ENCODE results near the gene SCMH1. TPM values are rescaled to one million over a fixed set of nuclear protein-coding genes. Genes with fewer than 3 reads are reported as not detected.

The SCMH1 gene
- 21.1 and 27.1 TPM in 2 replicates for total RNA-seq (2014; rRNA removed; shearing (Covaris generic))

DNA sequence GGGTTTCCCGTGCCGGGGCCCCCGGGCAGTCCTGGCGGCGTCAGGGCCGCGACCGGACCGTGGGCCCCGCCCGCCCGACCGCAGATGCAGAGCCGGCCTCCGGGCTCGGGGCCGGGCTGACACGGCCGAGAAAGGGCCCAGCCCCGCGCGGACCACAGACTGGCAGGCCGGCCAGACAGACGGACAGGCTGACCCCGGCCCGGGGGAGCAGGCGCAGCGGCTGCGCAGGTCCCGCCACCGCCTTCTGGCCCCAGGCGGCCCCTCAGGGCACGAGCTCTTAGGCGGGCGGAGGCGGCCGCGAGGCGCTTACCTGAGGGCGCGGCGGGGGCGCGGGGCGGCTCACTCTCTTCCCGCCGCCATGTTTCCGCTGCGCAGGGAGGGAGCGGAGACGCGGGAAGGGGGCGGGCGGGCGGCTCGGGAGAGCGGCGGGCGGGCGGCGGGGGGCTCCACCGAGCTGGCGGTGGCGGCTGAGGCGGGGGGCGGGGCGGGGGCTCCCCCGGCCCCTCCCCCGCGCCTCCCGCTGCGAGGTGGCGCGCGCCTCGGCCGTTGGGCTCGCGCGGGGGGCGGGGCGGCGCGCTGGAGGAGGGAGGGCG, at the start of gene SCMH1:
Gene SCMH1 (minus strand): TSS at position 558 of the 593 bp plus-strand sequence. CDS start 56,173 bp downstream, outside the sequence.
- DNase-seq = peak; percentile 97
- Histone ChIP-seq H3K36me3 (replicated peaks; ENCODE audit: control insufficient read depth, insufficient read depth, low read length) (no peaks in the 10 kb centered on the region), H3K4me3 (ENCODE audit: insufficient read depth, low read depth, low read length) (peak within 1 kb of the TSS; percentile 80), H3K27me3 (ENCODE audit: control insufficient read depth, insufficient read depth, low read length) (peaks cover 5% of the 10 kb centered on the region; the same call in 1 of the 2 replicates)

DNA sequence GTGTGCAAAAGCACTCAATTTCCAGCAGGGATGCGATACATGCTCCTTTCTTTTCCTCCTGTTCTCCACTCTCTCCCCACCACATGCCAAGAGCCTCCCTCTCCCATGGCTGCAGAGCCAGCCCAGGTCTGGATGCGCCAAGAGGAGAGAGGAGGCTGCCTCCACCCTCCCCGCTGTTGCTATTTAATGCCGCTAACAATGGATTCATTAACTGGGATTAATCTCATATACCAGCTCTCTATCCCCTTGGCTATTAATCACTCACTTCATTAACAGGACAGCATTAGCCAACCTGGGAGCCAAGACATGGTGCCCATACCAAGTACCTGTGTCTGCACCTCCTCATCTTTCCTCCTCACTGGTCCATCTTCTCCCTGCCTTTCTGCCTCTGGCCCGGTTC, 49.1 kb upstream of the SCMH1 start:
- Histone ChIP-seq H3K27me3 (ENCODE audit: control insufficient read depth, insufficient read depth, low read length) (peaks cover 4% of the 10 kb centered on the region; the same call in 1 of the 2 replicates), H3K4me3 (ENCODE audit: insufficient read depth, low read depth, low read length) (no peak overlapping the region), H3K36me3 (replicated peaks; ENCODE audit: control insufficient read depth, insufficient read depth, low read length) (no peaks in the 10 kb centered on the region)
- DNase-seq = no peak

DNA sequence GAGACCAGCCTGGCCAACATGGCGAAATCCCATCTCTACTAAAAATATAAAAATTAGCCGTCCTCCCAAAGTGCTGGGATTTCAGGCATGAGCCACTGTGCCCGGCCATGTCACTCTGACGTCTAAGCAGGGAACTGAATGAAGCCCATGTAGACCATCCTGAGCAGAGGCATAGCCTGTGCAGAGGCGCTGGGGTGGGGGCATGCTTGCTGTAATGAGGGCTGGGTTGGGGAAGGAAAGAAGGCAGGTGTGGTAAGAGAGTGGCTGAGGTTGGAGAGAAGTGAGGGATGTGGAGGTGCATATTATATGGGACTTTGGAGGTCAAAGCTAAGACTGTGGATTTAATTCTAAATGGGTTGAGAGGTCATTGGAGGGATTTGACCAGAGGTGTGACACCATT, 47.1 kb upstream of the SCMH1 start:
- no peak overlapping the region for H3K4me3 ChIP-seq (ENCODE audit: insufficient read depth, low read depth, low read length)
- H3K36me3 ChIP-seq (replicated peaks; ENCODE audit: control insufficient read depth, insufficient read depth, low read length) = no peaks in the 10 kb centered on the region
- DNase-seq = no peak
- H3K27me3 ChIP-seq (ENCODE audit: control insufficient read depth, insufficient read depth, low read length) = peaks cover 7% of the 10 kb centered on the region

DNA sequence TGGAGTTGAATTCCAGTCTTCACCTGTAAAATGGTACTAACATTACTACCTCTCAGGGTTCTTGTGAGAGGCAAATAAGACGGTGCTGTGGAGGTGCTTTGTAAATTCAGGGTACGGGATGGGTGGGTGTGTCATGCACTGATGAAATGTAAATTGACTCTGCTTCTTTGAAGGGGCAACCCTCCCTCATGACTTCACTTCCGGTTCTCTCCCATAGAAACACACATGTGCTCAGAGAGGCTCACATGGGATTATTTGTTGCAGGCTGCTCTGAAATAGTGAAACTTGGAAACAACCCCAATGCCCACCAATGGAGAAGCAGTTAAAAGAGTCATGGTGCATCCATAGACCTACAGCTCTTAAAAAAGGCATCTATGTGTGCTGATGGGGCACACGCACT, 44.9 kb upstream of the SCMH1 start:
- Histone ChIP-seq H3K36me3 (replicated peaks; ENCODE audit: control insufficient read depth, insufficient read depth, low read length) (no peaks in the 10 kb centered on the region), H3K27me3 (ENCODE audit: control insufficient read depth, insufficient read depth, low read length) (peaks cover 7% of the 10 kb centered on the region), H3K4me3 (ENCODE audit: insufficient read depth, low read depth, low read length) (no peak overlapping the region)
- DNase-seq = no peak

DNA sequence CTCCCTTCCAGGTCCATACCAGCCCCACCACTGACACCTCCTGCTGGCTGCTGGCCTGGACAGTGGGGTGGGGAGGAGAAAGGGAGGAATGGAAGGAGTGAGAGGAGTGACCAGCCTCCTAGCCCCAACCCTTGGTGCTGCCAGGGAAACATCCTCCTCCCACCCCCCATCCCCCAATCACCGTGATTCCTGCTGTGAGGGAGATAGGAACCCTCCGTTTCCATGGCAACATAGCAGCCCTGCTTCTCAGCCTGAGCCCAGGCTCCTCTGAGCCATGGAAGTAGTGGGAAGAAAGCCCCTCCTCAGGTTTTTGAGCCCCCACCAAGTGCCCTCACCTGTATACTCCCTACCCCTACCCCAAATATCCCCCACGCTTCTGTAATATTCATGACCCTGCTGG, 44.4 kb upstream of the SCMH1 start:
- peaks cover 7% of the 10 kb centered on the region for H3K27me3 ChIP-seq (ENCODE audit: control insufficient read depth, insufficient read depth, low read length)
- H3K4me3 ChIP-seq (ENCODE audit: insufficient read depth, low read depth, low read length) = no peak overlapping the region
- H3K36me3 ChIP-seq (replicated peaks; ENCODE audit: control insufficient read depth, insufficient read depth, low read length) = no peaks in the 10 kb centered on the region
- DNase-seq = peak; percentile 85

DNA sequence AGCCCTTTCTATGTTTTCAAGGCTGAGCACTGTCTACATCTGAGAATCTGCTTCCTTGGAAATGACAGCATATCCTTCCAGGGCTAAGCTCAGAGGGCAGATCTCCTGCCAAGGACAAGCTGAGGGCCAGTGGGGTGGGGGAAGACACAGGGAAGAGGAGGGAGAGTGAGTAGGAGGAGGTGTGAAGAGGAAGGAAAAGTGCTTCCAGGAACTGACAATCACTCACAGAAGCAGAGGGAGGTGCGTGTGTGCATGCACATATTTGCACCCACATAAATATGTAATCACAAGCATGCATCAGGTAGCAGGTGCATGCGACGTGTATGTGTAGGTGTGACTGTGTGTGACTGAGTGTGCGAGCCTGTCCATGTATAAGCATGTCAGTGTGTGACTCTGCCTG, 43.7 kb upstream of the SCMH1 start:
- H3K27me3 ChIP-seq (ENCODE audit: control insufficient read depth, insufficient read depth, low read length) = peaks cover 7% of the 10 kb centered on the region
- no peak overlapping the region for H3K4me3 ChIP-seq (ENCODE audit: insufficient read depth, low read depth, low read length)
- no peaks in the 10 kb centered on the region for H3K36me3 ChIP-seq (replicated peaks; ENCODE audit: control insufficient read depth, insufficient read depth, low read length)
- DNase-seq = no peak

DNA sequence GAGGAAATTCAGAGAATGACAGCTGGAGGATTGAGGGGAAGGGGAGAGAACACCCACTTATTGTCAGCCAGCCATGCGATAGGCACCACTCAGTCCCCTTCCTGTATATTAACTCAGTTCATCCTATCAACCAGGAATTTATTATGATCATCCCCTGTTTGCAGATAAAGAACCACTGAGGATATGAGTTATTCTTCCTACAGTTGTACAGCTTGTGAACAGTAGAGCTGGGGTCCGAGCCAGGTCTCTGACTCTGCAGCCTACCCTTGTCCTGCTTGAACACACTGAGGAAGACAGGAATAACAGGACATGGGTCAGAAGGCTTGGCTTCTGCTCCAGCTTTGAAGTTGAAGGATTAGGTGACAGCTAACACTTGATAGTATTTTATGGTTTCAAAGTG, 42.0 kb upstream of the SCMH1 start:
- peaks cover 5% of the 10 kb centered on the region for H3K27me3 ChIP-seq (ENCODE audit: control insufficient read depth, insufficient read depth, low read length)
- no peak overlapping the region for H3K4me3 ChIP-seq (ENCODE audit: insufficient read depth, low read depth, low read length)
- no peak for DNase-seq
- H3K36me3 ChIP-seq (replicated peaks; ENCODE audit: control insufficient read depth, insufficient read depth, low read length) = no peaks in the 10 kb centered on the region

DNA sequence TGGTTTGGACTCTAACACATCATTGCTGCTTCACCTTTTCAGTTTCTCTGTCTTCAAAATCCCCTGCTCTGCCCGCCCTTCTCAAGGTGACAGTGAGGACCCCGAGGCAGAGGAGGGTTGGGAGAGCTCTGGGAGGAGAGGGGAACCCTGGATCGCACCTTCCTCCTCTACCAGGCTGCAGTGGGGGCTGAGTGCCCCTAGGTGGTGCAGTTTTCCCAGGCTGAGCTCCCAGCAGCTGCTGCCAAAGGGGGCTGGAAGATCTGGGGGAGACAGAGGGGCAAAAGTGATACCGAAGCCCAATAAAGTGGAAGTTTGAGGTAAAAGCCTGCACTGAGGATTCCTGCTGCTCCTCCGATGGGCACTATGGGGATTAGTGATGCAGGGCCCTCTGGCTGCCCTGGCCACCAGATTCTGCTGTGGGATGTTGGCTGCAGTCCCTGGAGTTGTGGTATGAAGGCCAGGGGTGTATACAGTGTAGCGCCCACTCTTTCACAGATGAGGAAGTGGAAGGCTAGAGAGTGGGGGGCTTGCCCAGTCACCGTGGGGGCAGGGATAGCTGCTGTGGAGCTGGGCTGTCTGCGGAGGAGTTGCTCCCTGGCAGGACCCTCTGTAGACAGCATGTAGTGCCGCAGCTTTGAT, 40.7 kb upstream of the SCMH1 start:
- Histone ChIP-seq H3K36me3 (replicated peaks; ENCODE audit: control insufficient read depth, insufficient read depth, low read length) (no peaks in the 10 kb centered on the region), H3K27me3 (ENCODE audit: control insufficient read depth, insufficient read depth, low read length) (peaks cover 5% of the 10 kb centered on the region), H3K4me3 (ENCODE audit: insufficient read depth, low read depth, low read length) (no peak overlapping the region)
- DNase-seq = peak; percentile 85

DNA sequence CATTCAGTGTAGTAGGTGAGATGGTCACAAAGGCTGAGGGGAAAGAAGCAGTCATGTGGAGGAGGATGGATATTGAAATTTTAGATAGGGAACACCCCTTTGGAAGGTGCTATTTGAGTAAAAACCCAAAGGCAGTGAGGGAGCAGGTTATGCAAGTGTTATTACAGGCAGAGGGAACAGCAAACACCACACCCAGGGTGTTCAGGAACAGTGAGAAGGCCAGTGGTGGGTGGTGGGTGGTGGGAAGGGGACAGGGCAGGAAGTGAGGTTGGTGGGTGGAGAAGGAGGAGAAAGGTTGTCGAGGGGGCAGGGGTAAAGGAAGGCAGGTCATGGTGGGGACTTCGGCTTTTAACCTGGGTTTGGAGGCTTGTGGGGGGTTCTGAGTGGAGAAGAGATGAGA, 39.2 kb upstream of the SCMH1 start:
- H3K36me3 ChIP-seq (replicated peaks; ENCODE audit: control insufficient read depth, insufficient read depth, low read length) = no peaks in the 10 kb centered on the region
- no peak for DNase-seq
- H3K4me3 ChIP-seq (ENCODE audit: insufficient read depth, low read depth, low read length) = no peak overlapping the region
- peaks cover 5% of the 10 kb centered on the region for H3K27me3 ChIP-seq (ENCODE audit: control insufficient read depth, insufficient read depth, low read length)

DNA sequence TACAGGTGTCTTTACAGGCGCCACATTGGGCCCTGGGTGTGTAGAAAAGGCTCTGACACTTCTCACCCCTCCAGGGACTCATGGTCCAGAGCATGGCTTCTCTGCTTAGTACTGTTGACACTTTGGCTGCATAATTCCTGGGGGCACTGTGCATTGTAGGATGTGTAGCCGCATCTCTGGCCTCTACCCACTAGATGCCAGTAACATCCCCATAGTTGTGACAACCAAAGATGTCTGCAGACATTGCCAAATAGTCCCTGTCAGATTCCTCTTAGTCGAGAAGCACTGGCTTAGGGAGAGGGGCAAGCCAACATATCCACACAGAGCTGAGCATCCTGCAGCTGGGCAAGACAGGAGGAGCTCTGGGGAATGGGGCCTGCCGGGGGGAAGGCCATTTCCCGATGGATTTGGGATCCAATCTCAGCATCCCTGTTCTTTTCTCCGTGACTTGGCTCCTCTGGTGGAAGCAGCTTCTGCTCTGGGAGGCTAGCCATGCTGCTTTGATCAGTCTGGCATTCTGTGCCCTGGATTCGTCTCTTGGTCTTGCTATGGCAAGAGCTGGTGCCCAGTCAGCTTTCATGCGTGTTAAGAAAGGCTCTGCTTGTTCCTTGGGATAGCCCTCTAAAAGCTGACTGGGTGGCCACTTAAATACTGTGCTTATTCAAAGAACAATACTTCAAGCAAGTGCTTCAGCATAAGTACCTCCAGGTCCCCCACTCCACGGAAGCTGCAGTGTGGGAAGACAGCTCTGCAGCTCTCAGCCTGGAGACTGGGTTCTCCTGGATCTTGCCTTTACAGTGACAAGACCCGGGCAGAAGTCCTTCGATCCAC, 38.3 kb upstream of the SCMH1 start:
- Histone ChIP-seq H3K27me3 (ENCODE audit: control insufficient read depth, insufficient read depth, low read length) (peaks cover 2% of the 10 kb centered on the region), H3K36me3 (replicated peaks; ENCODE audit: control insufficient read depth, insufficient read depth, low read length) (no peaks in the 10 kb centered on the region), H3K4me3 (ENCODE audit: insufficient read depth, low read depth, low read length) (no peak overlapping the region)
- no peak for DNase-seq

DNA sequence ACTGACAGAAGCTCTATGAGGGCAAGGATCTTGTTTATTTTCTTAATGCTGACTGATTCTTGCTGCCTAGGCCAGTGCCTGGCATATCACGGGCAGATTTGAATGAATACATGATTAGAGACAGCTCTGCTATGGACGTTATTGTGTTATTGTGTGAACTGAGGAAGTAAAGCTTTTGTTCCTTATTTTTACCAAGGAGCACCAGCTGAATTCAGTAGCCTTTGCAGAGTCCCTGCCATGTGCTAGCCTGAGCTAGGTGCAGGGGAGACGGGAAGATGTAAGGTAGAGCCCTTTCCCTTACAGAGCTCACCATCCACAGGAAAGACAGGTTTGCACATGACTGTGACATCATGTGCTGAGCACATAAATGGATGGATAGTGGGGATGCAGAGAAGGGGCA, 36.0 kb upstream of the SCMH1 start:
- H3K36me3 ChIP-seq (replicated peaks; ENCODE audit: control insufficient read depth, insufficient read depth, low read length) = no peaks in the 10 kb centered on the region
- DNase-seq = no peak
- H3K27me3 ChIP-seq (ENCODE audit: control insufficient read depth, insufficient read depth, low read length) = no peaks in the 10 kb centered on the region
- H3K4me3 ChIP-seq (ENCODE audit: insufficient read depth, low read depth, low read length) = no peak overlapping the region

DNA sequence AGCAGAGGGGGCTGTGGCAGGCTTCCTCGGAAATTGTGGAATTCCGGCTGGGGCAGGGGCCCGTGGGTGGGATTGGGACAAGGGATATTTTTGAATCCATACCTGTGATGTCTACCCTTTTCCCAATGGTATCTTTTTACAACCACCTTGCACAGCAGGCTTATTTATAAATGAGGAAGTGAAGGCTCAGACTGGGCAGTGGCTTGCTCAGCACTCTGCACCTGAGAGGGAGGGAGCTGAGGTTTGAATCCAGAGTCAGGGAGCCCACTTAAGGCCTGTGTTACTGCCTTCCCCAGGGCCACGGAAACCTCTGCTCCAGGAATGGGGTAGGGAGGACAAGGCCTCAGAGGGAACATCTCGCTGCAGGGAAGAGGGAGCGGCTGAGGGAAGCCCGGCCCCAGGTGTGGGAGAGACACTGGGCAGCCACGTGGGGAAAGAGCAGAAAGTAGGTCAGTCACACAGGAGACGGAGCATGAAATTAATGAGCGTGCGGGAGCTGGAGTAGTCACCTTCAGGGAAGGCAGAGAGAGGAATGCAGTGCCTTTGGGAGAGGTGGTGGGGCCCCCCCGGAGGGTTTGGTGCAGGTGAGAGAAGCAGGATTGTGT, 35.4 kb upstream of the SCMH1 start:
- no peak for DNase-seq
- H3K27me3 ChIP-seq (ENCODE audit: control insufficient read depth, insufficient read depth, low read length) = no peaks in the 10 kb centered on the region
- no peak overlapping the region for H3K4me3 ChIP-seq (ENCODE audit: insufficient read depth, low read depth, low read length)
- no peaks in the 10 kb centered on the region for H3K36me3 ChIP-seq (replicated peaks; ENCODE audit: control insufficient read depth, insufficient read depth, low read length)

DNA sequence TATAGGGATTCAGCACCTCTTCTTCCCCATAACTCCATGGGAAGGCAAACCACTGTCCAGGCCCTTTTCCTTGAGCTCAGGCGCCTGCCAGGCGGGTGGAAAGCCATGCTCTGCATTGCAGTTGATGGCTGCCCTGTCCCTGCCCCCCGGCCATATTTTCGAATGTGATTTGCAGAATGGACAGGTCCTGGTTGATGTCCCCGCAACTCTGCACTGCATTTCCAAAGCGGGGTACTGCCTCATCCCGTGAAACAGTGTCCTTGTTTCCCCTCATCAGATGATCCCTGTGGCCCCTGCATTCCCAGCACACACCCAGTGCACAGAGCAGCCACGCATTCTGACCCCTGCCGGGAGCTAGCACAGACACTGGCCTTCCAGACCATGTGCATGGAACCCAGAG, 33.7 kb upstream of the SCMH1 start:
- DNase-seq = no peak
- no peak overlapping the region for H3K4me3 ChIP-seq (ENCODE audit: insufficient read depth, low read depth, low read length)
- no peaks in the 10 kb centered on the region for H3K27me3 ChIP-seq (ENCODE audit: control insufficient read depth, insufficient read depth, low read length)
- H3K36me3 ChIP-seq (replicated peaks; ENCODE audit: control insufficient read depth, insufficient read depth, low read length) = no peaks in the 10 kb centered on the region

DNA sequence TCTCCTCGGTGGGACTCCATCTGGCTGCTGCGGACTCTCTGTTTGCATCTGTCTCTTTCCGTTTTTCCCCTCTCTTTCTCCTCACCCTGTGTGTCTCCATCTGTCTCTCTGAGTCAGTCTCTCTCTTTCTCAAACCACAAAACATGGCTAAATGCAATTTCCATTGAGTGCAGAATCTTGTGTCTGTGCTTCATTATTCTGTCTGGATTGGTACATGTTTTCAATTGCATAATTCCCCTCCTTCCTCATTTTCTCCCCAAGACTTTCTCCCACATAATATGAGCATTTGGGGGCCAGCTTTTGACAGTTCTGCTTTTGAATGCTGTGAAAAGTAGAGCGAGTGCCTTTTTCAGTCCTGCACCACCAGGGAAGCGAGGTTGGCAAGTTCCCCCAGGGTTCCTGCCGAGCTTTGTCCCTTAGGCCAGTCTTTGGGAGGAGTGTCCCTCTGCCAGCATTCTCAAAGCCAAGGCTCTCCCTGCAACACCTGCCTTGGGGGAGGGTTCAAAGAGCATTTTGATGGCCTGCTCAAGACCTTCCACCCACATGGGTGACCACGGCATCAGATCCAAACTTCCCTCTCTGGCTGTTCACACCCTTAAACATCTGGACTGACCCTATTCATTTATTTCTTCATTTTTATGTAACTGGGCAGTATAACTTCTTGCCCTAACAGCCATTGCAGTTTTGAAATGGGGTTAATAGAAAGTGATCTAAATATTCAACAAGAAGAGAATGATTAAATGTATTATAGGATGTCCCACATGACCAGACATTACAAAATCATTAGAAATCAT, 32.8 kb upstream of the SCMH1 start:
- no peak for DNase-seq
- H3K27me3 ChIP-seq (ENCODE audit: control insufficient read depth, insufficient read depth, low read length) = no peaks in the 10 kb centered on the region
- H3K36me3 ChIP-seq (replicated peaks; ENCODE audit: control insufficient read depth, insufficient read depth, low read length) = no peaks in the 10 kb centered on the region
- H3K4me3 ChIP-seq (ENCODE audit: insufficient read depth, low read depth, low read length) = no peak overlapping the region
